Cardiac fibroblast (primary cell): ENCODE data around the gene CFAP54.
A peak's percentile ranks its signal among the peaks of the same experiment; 100 is the strongest.

ENCODE experiments used
- DNase-seq, 2 donors: peaks; one replicate each; pipeline versions ENCODE4 v3.0.0 to v3.0.0-alpha.2; 2010; ENCODE audit warnings: low read depth in 2 of 2
- H3K4me3 ChIP-seq, 2 donors: replicated peaks in 1 of 2; 1 replicate in 1 of 2; 2 replicates in 1 of 2; pipeline ENCODE4 v1.5.1; 2011; ENCODE audit warnings: low read depth in 2 of 2, low read length in 2 of 2, mild to moderate bottlenecking in 2 of 2, moderate library complexity in 1 of 2
- CTCF ChIP-seq: IDR thresholded peaks from one replicate; pipeline ENCODE4 v1.5.1; 2011; ENCODE audit warnings: low read depth, mild to moderate bottlenecking, low read length, inconsistent platforms

Gene CFAP54

GRCh38 chr12:96698965-96699364, 209.6 kb downstream of the CFAP54 start:
- DNase-seq, result no peak
- H3K4me3 ChIP-seq, result no peak overlapping the region
- TF ChIP-seq CTCF, result no peak

GRCh38 chr12:96701856-96702255, 212.5 kb downstream of the CFAP54 start:
- no peak overlapping the region for H3K4me3 ChIP-seq
- TF ChIP-seq CTCF, result no peak
- DNase-seq, result no peak

GRCh38 chr12:96710127-96710745, 220.9 kb downstream of the CFAP54 start:
- no peak for TF ChIP-seq CTCF
- DNase-seq, result no peak
- H3K4me3 ChIP-seq, result no peak overlapping the region

GRCh38 chr12:96711364-96711763, 222.0 kb downstream of the CFAP54 start:
- no peak overlapping the region for H3K4me3 ChIP-seq
- DNase-seq, result no peak
- TF ChIP-seq CTCF, result no peak

- H3K4me3 ChIP-seq, result no peak overlapping the region
- DNase-seq, result no peak
- TF ChIP-seq CTCF, result no peak
These were observed 224.8 kb downstream of the CFAP54 start for GRCh38 chr12:96714199-96714598.

- H3K4me3 ChIP-seq, result peak overlapping the region in 1 of 2 donors; percentile 41
- TF ChIP-seq CTCF, result no peak
- peak; percentile 26 to 47 for DNase-seq
These were observed 230.4 kb downstream of the CFAP54 start for GRCh38 chr12:96719660-96720362.
